ENCODE measurements around the gene RASGRP1. TPM values are rescaled to one million over a fixed set of nuclear protein-coding genes. Genes with fewer than 3 reads are reported as not detected.

The RASGRP1 gene
- total RNA-seq, 1 experiment from 2014 or later, result 1.6 TPM

- H3K4me3 ChIP-seq (replicated peaks in 1 of 2; ENCODE audit: low read depth in 1 of 2, low read length in 2 of 2), result no peak overlapping the region
- no peak for TF ChIP-seq POLR2A (IDR thresholded peaks at IDR 0.05; ENCODE audit: borderline replicate concordance, extremely low read depth, insufficient read depth, insufficient read length)
- no peak for TF ChIP-seq RAD21 (IDR thresholded peaks at IDR 0.05; ENCODE audit: low read depth)
- TF ChIP-seq POLR2AphosphoS5 (IDR thresholded peaks at IDR 0.05; ENCODE audit: low read depth, low read length), result no peak
- TF ChIP-seq, protein P1, sequence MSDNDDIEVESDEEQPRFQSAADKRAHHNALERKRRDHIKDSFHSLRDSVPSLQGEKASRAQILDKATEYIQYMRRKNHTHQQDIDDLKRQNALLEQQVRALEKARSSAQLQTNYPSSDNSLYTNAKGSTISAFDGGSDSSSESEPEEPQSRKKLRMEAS (IDR thresholded peaks at IDR 0.05), result no peak
- TF ChIP-seq SP1 (IDR thresholded peaks at IDR 0.05; ENCODE audit: low read depth), result no peak
- no peak for TF ChIP-seq CBX3 (IDR thresholded peaks at IDR 0.05; ENCODE audit: low read depth)
- no peak for TF ChIP-seq CTCF (IDR thresholded peaks at IDR 0.05 in 2 of 3, conservative IDR thresholded peaks at IDR 0.05 in 1 of 3; ENCODE audit: borderline replicate concordance in 1 of 3, insufficient read depth in 1 of 3, low read depth in 2 of 3, low read length in 2 of 3)
- TF ChIP-seq EZH2phosphoT487 (IDR thresholded peaks at IDR 0.05; ENCODE audit: borderline replicate concordance), result no peak
- TF ChIP-seq EZH2 (IDR thresholded peaks at IDR 0.05), result no peak
- TF ChIP-seq SRF (IDR thresholded peaks at IDR 0.05; ENCODE audit: low read depth), result no peak
- no peak for ATAC-seq
- ChIA-PET RAD21 (ENCODE audit: low non-redundant PET in 1 of 2, low total read pairs in 2 of 2, uncharacterized antibody in 2 of 2, unreplicated experiment in 2 of 2) (no interaction called here), POLR2A (no interaction called here), CTCF (no interaction called here)
- DNase-seq (ENCODE audit: low read depth, low spot score), result no peak
- no peaks in the 10 kb centered on the region for H3K9me2 ChIP-seq (ENCODE audit: insufficient read depth)
- no peak overlapping the region for H3K27ac ChIP-seq (ENCODE audit: low read depth, low read length)
- H3K4me2 ChIP-seq (ENCODE audit: low read length), result no peak overlapping the region
- H2AFZ ChIP-seq (ENCODE audit: low read depth, low read length, poor library complexity, severe bottlenecking), result no peak overlapping the region
- no peaks in the 10 kb centered on the region for H3K9me3 ChIP-seq (ENCODE audit: control insufficient read depth in 1 of 2, insufficient read depth in 1 of 2, low read depth in 1 of 2, low read length in 2 of 2)
- no peak overlapping the region for H3K9ac ChIP-seq (ENCODE audit: low read length)
- H3K36me3 ChIP-seq (ENCODE audit: control insufficient read depth in 1 of 2, insufficient read depth in 2 of 2, low read length in 2 of 2), result no peaks in the 10 kb centered on the region
- no peaks in the 10 kb centered on the region; the same call in 1 of the 2 replicates for H3K27me3 ChIP-seq (ENCODE audit: insufficient read depth, low read length)
- H4K20me1 ChIP-seq (ENCODE audit: insufficient read depth), result no peaks in the 10 kb centered on the region
- no peaks in the 10 kb centered on the region for H3K79me2 ChIP-seq (ENCODE audit: insufficient read depth, low read length)
- no TSS peak for BruUV-seq (replicated peaks)
- 0 out of 4 replicates have a peak, but pooled peaks cover 3 to 9% of the 10 kb centered on the region in 2 experiments for H3K4me1 ChIP-seq (ENCODE audit: control insufficient read depth in 1 of 2, insufficient read depth in 2 of 2, low read length in 2 of 2)
- intact Hi-C loops (cut with micrococcal nuclease), result no loop called here
These were observed 34.5 kb downstream of the RASGRP1 start for GRCh38 chr15:38530113-38530512.

All from HCT116 (cell line).